GM12874 (cell line): ENCODE measurements around the gene RAD23A.

Experiments used
- CTCF ChIP-seq: IDR thresholded peaks from 2 replicates; pipeline ENCODE4 v1.5.1; 2011; ENCODE audit warnings: low read depth, mild to moderate bottlenecking, control low read depth, low read length, moderate library complexity; ENCODE audit not compliant: insufficient read depth

RAD23A gene

GRCh38 chr19:12918253-12918652, 27.4 kb upstream of the RAD23A start:
- no peak for TF ChIP-seq CTCF

DNA sequence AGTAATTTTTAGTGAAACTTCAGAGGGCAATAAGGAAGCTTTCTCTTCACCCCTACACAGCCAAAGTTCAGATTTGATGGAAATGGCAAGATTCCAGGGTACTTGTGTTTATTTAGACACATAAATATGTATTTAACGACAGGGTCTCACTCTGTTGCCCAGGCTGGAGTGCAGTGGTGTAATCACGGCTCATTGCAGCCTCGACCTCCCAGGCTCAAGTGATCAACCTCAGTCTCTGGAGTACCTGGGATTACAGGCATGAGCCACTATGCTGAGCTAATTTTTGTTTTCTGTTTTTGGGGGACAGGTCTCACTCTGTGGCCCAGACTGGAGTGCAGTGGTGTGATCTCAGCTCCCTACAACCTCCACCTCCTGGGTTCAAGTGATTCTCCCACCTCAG, 24.6 kb upstream of the RAD23A start:
- no peak for TF ChIP-seq CTCF

DNA sequence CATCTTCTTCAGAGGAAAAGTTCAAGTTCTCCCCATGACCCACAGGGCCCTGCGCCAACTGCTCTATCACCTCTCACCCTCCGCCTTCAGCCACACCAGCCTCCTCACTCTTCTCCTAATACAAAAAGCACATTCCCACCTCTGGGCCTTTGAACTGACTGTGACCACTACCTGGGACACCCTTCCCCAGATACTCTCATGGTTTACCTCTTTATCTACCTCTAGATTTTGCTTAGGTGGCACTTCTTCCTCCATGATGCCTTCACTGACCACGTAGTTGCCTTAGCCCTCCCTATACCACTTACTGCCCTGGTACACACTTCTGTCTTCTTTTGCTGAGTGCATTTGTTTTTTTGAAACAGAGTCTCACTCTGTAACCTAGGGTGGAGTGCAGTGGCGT, 22.7 kb upstream of the RAD23A start:
- TF ChIP-seq CTCF, result no peak

DNA sequence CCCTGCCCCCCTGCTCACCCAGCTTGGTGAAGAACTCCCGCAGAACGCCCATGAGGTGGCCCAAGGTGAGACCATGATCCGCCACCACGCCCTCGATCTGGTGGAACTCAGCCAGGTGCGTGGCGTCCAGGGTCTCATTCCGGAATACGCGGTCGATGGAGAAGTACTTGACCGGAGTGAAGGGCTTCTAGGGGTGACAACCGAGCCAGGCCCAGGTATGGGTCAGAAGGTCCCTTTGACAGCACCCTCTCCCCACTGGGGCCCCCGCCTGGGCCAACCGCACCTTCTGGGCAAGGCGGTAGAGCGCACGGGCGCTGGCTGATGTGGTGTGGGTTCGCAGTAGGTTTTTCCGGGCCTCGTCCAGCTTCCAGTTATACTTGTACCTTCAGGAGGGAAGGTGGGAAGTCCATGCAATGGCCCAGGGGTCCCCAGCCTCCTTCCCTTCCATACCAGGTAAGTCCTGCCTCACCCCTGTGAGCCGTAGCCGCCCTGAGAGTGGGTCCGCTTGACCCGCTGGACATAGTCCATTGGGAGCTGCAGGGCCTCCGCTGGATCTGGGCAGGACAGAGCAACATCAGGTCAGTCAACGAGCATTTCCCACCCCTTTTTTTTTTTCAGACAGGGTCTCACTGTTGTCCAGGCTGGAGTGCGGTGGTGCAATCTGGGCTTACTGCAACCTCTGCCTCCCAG, 20.9 kb upstream of the RAD23A start:
- TF ChIP-seq CTCF, result no peak

DNA sequence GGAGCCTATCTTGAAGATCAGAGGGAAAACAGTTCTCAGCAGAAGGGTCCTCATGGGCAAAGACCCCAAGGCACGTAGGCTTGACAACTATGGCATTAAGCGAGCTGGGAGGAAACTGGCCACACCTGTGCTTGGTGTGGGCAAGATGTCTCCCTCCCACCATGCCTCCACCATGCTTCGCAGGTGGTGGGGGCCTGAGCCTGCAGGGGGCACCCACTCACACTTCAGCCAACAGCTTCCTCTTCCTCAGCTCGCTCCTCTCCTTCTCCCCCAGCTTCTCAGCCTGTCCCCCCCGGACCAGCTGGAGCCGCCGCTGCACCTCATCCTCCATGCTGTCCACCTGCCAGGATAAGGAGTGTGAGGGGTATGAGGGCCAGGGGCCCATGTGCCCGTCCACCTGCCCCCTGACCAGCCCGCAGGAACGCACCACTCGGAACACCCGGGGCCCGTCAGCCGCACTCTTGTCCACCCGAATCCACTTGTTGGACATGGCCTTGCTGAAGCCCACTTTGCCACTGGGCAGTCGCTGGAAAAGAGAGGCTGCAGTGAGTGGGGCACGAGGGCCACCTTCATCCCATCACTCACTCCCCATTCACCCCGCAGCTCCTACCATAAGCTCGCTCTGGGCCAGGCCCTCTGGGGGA, 15.5 kb upstream of the RAD23A start:
- TF ChIP-seq CTCF, result no peak

DNA sequence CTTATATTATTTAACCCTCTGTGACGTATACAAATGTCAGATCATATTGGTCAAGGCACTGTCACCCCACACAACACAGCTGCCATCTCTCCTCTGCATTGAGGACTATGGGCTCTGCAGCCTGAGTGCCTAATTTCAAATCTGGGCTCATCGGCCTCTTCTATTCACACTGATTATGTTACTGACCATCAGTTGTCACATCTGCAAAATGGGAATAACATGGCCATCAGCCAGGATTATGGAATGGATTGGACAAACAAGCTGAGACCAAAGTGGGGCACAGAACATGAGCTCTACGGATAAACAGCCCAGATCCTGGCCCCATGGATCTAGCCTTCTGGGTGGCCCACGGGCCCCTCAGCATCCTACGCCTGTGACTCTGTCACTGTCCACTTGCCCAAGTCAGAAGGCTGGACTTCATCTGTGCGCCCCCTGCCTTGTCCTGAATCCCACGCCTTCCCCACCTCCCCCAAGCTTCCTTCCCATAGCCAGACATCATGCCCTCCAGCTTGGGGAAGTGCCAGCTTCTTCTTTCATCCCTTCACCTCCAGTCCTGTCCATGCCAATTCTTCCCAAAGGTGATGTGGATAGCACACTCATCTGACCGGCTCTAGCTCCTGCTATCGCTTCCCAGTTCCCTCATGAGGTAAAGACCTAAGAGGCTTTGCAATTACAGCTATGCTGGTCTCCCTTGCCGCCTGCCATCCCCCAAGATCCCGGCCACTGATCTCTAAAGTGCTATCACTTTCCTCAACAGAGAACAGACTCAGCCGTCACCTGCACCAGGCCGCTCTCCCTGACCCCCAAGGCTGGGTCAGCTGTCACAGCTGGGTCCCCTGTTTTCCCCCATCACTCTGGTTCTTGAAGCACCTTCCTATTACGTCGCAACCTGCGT, 13.0 kb upstream of the RAD23A start:
- TF ChIP-seq CTCF, result no peak
